T-cell (primary cell): ENCODE measurements around the gene CFLAR. TPM values are rescaled to one million over a fixed set of nuclear protein-coding genes. Genes with fewer than 3 reads are reported as not detected.
"Not testable (repeated sequence)": the region's sequence is repeated elsewhere in the genome, so short reads cannot be mapped to it uniquely, and the experiment has no call there.

Experiments
- ATAC-seq, 4 experiments: fragments of 200-7000 bp in 3 of 4; fragments of 150-1000 bp in 1 of 4; cut with Tn5 transposase; replicated peaks in 1 of 4; 1 replicate in 3 of 4; 2 replicates in 1 of 4; pipeline ENCODE4 v1.10.0; 2021; ENCODE audit warnings: moderate library complexity in 3 of 4, mild to moderate bottlenecking in 2 of 4, moderate number of reproducible peaks in 1 of 4
- CTCF ChIA-PET, 2 donors: fragments of 300-600 bp; sonication (Branson Sonifier 250); formaldehyde crosslinking; loops; one replicate each; lab custom pipeline; 2022; ENCODE audit warnings: antibody characterized with exemption in 2 of 2; lab: Charles Lee
- POLR2A ChIA-PET, 2 donors: fragments of 300-600 bp; sonication (Branson Sonifier 250); formaldehyde crosslinking; loops; one replicate each; lab custom pipeline; 2022; ENCODE audit warnings: antibody characterized with exemption in 2 of 2; lab: Charles Lee
- DNase-seq, 35 experiments: peaks; one replicate each; pipeline versions ENCODE4 v3.0.0 to v3.0.0-alpha.2; 2013 to 2023
- H3K27ac ChIP-seq: one replicate; pipeline ENCODE4 v1.5.1; 2013; ENCODE audit warnings: low read length
- H3K27me3 ChIP-seq, 2 experiments: replicated peaks in 1 of 2; 1 replicate in 1 of 2; 2 replicates in 1 of 2; pipeline versions ENCODE4 v1.6.1 to v1.7.0; 2013; ENCODE audit warnings: low read length in 1 of 2, mixed read lengths in 1 of 2; ENCODE audit not compliant: control insufficient read depth in 2 of 2, insufficient read depth in 2 of 2; ENCODE audit errors: extremely low read depth in 1 of 2
- H3K36me3 ChIP-seq, 2 donors: 1 replicate in 1 of 2; 2 replicates in 1 of 2; pipeline versions ENCODE4 v1.6.1 to v1.7.0; 2013; ENCODE audit warnings: low read length in 1 of 2; ENCODE audit not compliant: control insufficient read depth in 2 of 2, insufficient read depth in 1 of 2; ENCODE audit errors: extremely low read depth in 1 of 2
- H3K4me1 ChIP-seq, 2 experiments: 1 replicate in 1 of 2; 2 replicates in 1 of 2; pipeline versions ENCODE4 v1.6.1 to v1.7.0; 2013; ENCODE audit warnings: low read length in 2 of 2, mixed read lengths in 1 of 2; ENCODE audit not compliant: insufficient read depth in 2 of 2, control insufficient read depth in 1 of 2; ENCODE audit errors: extremely low read depth in 1 of 2
- H3K4me3 ChIP-seq, 2 donors: 1 replicate in 1 of 2; 2 replicates in 1 of 2; pipeline versions ENCODE4 v1.5.1 to v1.7.0; 2013; ENCODE audit warnings: mild to moderate bottlenecking in 2 of 2, low read length in 1 of 2, moderate library complexity in 1 of 2; ENCODE audit not compliant: control insufficient read depth in 1 of 2; ENCODE audit errors: extremely low read depth in 1 of 2
- H3K9me3 ChIP-seq: 2 replicates; pipeline ENCODE4 v1.7.0; 2013
- H3K27ac Mint-ChIP-seq, 2 donors: one replicate each; pipeline ENCODE4 v1.8.0; 2020 to 2021; ENCODE audit warnings: mild to moderate bottlenecking in 2 of 2, mixed read lengths in 2 of 2
- H3K27me3 Mint-ChIP-seq, 2 donors: one replicate each; pipeline ENCODE4 v1.8.0; 2021 to 2022; ENCODE audit warnings: mixed read lengths in 2 of 2
- H3K36me3 Mint-ChIP-seq: one replicate; pipeline ENCODE4 v1.8.0; 2021; ENCODE audit warnings: mixed read lengths
- H3K4me1 Mint-ChIP-seq, 3 donors: one replicate each; pipeline ENCODE4 v1.8.0; 2020 to 2022; ENCODE audit warnings: mixed read lengths in 3 of 3, mild to moderate bottlenecking in 1 of 3
- H3K4me3 Mint-ChIP-seq, 3 donors: one replicate each; pipeline ENCODE4 v1.8.0; 2020 to 2022; ENCODE audit warnings: mild to moderate bottlenecking in 3 of 3, mixed read lengths in 3 of 3, moderate library complexity in 3 of 3
- H3K9me3 Mint-ChIP-seq, 3 donors: one replicate each; pipeline ENCODE4 v1.8.0; 2020 to 2022; ENCODE audit warnings: mixed read lengths in 3 of 3
- WGBS: methylation state at CpG from one replicate; pipeline ENCODE4 v1.1.5; 2013; ENCODE audit warnings: missing lambda C conversion rate; ENCODE audit not compliant: insufficient coverage; 5-methylcytosine and 5-hydroxymethylcytosine counted together
- total RNA-seq, 35 experiments: library from RNA in 6 of 35; stranded (reverse) in 6 of 35; fragments of 120-200 nt in 1 of 35; gene quantifications; one replicate each; pipeline versions ENCODE4 v1.2.1 to v1.2.4 and lab custom pipeline; 2013 to 2026

Gene CFLAR
- total RNA-seq, 5 donors from 2014 or later (not counting 1 experiment from before 2014, with no cell fraction given): 188 to 217 (median 208) TPM

DNA sequence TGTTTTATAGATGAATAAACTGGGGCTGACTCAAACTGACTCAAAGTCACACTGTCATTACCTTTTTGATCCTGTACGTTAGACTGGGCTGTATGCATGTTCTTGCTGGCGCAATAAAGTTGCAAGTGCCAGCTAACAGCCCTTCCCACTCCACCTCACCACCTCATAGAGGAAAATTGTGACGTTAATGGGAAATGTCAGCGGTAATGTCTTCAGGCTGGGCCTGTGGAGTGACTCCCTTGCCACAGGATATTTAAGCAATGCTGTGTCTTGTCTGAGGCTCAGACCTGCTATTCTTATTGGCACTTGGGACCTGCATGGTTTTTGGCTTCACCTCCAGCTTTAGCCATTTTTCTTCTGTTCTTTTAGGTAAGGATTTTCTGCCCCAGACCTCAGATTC lies 41.7 kb downstream of the CFLAR start:
- DNase-seq (no peak), ATAC-seq (peak in 1 of 4 experiments; percentile 4)
- Histone ChIP-seq H3K4me1 (peaks cover 0 to 12% of the 10 kb centered on the region in 2 experiments), H3K9me3 (no peaks in the 10 kb centered on the region), H3K4me3 (no peak overlapping the region), H3K27me3 (no peaks in the 10 kb centered on the region), H3K36me3 (peaks cover 18 to 84% of the 10 kb centered on the region in 2 donors), H3K27ac (peak overlapping the region; percentile 71)
- ChIA-PET CTCF (interaction anchor here (0.6 to 3.8 kb wide), 30 partner anchors 9 to 445 kb away, joined by 3 to 58 read pairs (median 5); partner anchors contain the start of genes ORC2 (in 2 of the 2), CASP10 (in 1 of the 2) and CFLAR (in 1 of the 2)), POLR2A (interaction anchor here (0.8 to 1.6 kb wide), 3 partner anchors 27 to 42 kb away, joined by 3 to 8 read pairs (median 5); partner anchors contain the start of gene CFLAR (in 1 of the 2))
- peaks cover 48% of the 10 kb centered on the region for H3K36me3 Mint-ChIP-seq
- 60% methylated on average over 1 of the region's 4 CpGs for WGBS
- H3K9me3 Mint-ChIP-seq: no peaks in the 10 kb centered on the region
- H3K27ac Mint-ChIP-seq: peak overlapping the region; percentile 85 to 88
- no peak overlapping the region for H3K4me3 Mint-ChIP-seq
- H3K27me3 Mint-ChIP-seq: no peaks in the 10 kb centered on the region
- peaks cover 18 to 33% (median 22%) of the 10 kb centered on the region in 3 donors for H3K4me1 Mint-ChIP-seq

DNA sequence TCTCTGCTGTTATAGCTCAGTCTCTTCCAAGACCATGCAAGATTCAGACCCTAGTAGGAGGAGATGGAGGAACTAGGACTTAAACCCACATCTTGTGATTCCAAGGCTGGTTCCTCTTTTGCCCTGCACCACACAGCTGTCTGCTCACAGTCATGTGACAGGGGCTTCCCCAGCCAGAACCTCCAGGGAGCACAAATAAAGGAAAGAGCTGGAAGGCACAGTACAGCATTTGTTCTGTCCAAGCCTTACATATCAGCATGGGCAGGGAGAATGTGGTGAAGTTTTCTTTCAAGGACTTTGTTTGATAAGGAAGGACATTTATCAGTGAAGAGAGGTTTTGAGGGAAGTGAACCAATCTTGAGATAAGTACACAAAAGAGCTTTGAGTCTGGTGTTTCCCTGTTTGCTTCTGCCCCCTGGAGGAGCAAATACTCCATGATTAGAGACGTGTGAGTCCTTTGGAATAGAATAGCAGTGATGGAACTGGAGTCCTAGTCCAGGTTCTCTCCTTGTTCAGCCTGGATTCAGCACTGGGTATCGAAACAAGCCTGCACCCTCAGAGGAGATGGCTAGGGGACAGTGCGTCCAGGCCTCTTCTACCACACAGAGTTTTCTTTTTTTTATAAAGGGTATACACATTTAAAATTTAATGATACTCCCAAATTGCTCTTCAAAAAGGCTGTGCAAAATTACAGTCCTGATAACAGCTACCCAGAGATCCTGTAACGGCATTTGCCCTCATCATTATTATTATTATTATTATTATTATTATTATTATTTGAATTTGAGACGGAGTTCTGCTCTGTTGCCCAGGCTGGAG lies 42.4 kb downstream of the CFLAR start:
- H3K27ac ChIP-seq: peak overlapping the region; percentile 71
- no peaks in the 10 kb centered on the region for H3K27me3 ChIP-seq
- peaks cover 0 to 12% of the 10 kb centered on the region in 2 experiments for H3K4me1 ChIP-seq
- Mint-ChIP-seq H3K4me1 (peaks cover 17 to 30% (median 18%) of the 10 kb centered on the region in 3 donors), H3K36me3 (peaks cover 50% of the 10 kb centered on the region), H3K27ac (peak overlapping the region; percentile 85 to 88), H3K4me3 (no peak overlapping the region), H3K9me3 (no peaks in the 10 kb centered on the region), H3K27me3 (no peaks in the 10 kb centered on the region)
- peak in 34 of 35 experiments; percentile 25 to 81 (median 58) for DNase-seq
- no peaks in the 10 kb centered on the region for H3K9me3 ChIP-seq
- H3K36me3 ChIP-seq: peaks cover 18 to 84% of the 10 kb centered on the region in 2 donors
- ChIA-PET CTCF (interaction anchor here (0.6 to 3.8 kb wide), 34 partner anchors 10 to 446 kb away, joined by 3 to 58 read pairs (median 4); partner anchors contain the start of genes ORC2 (in 2 of the 2), CASP10 (in 1 of the 2) and CFLAR (in 1 of the 2)), POLR2A (interaction anchor here (0.5 to 1.6 kb wide), 4 partner anchors 24 to 43 kb away, joined by 3 to 8 read pairs (median 4); partner anchors contain the start of gene CFLAR (in 1 of the 2))
- no peak overlapping the region for H3K4me3 ChIP-seq
- no CpG with 5 or more reads among the region's 5 CpGs for WGBS
- ATAC-seq: peak; percentile 84 to 95 (median 86)

DNA sequence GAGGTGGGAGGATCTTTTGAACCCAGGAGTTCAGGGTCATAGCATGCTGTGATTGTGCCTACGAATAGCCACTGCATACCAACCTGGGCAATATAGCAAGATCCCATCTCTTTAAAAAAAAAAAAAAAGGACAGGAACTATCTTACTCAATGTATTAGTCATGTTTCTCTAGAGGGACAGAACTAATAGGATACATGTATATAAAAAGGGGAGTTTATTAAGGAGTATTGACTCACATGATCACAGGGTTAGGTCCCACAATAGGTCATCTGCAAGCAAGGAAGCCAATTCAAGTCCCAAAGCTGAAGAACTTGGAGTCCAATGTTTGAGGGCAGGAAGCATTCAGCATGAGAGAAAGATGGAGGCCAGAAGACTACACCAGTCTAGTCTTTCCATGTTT lies 48.2 kb downstream of the CFLAR start:
- no peak for ATAC-seq
- no peaks in the 10 kb centered on the region for H3K27me3 ChIP-seq
- no peak overlapping the region for H3K27ac Mint-ChIP-seq
- POLR2A ChIA-PET: no interaction called here
- DNase-seq: no peak
- peaks cover 6 to 14% (median 12%) of the 10 kb centered on the region in 3 donors for H3K9me3 Mint-ChIP-seq
- H3K36me3 ChIP-seq: peaks cover 15 to 65% of the 10 kb centered on the region in 2 donors
- CTCF ChIA-PET: no interaction called here
- peaks cover 0 to 18% (median 8%) of the 10 kb centered on the region in 3 donors for H3K4me1 Mint-ChIP-seq
- H3K36me3 Mint-ChIP-seq: peaks cover 62% of the 10 kb centered on the region
- no peak overlapping the region for H3K4me3 Mint-ChIP-seq
- no peak overlapping the region for H3K4me3 ChIP-seq
- H3K9me3 ChIP-seq: no peaks in the 10 kb centered on the region
- no peaks in the 10 kb centered on the region for H3K4me1 ChIP-seq
- H3K27ac ChIP-seq: no peak overlapping the region
- WGBS: no CpG with 5 or more reads among the region's 1 CpG
- no peaks in the 10 kb centered on the region for H3K27me3 Mint-ChIP-seq

DNA sequence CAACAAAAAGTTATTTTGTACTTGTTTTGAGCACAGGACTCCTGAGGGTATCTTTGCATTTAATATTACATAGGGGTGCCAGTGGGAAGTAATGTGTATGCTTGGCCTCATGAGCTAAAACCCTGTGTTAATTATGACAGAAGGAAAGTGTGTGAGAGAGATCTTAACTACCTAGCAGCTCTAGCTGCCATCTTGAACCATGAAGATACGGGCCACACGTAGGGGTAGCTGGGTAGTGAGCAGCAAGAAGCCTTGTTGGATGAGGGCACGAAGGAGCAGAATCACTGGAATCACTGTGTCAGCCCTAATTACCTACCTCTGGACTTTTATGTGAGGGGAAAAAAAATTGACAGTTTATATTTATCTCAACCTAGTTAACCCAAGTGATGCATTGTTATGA lies 51.6 kb downstream of the CFLAR start:
- WGBS: no CpG with 5 or more reads among the region's 3 CpGs
- Mint-ChIP-seq H3K27me3 (no peaks in the 10 kb centered on the region), H3K36me3 (peaks cover 41% of the 10 kb centered on the region), H3K9me3 (peaks cover 11 to 44% (median 26%) of the 10 kb centered on the region in 3 donors), H3K27ac (no peak overlapping the region), H3K4me1 (peaks cover 0 to 11% (median 0%) of the 10 kb centered on the region in 3 donors), H3K4me3 (peak overlapping the region in 1 of 3 donors; percentile 18)
- Histone ChIP-seq H3K27ac (no peak overlapping the region), H3K27me3 (no peaks in the 10 kb centered on the region), H3K9me3 (no peaks in the 10 kb centered on the region), H3K36me3 (peaks cover 8 to 38% of the 10 kb centered on the region in 2 donors), H3K4me3 (no peak overlapping the region), H3K4me1 (no peaks in the 10 kb centered on the region)
- ATAC-seq (no peak), DNase-seq (no peak)
- POLR2A ChIA-PET: no interaction called here
- CTCF ChIA-PET: interaction anchor here in 1 of 2 donors (0.8 kb wide), 1 partner anchor 10 kb away, joined by 3 read pairs; no protein-coding TSS in a partner anchor

DNA sequence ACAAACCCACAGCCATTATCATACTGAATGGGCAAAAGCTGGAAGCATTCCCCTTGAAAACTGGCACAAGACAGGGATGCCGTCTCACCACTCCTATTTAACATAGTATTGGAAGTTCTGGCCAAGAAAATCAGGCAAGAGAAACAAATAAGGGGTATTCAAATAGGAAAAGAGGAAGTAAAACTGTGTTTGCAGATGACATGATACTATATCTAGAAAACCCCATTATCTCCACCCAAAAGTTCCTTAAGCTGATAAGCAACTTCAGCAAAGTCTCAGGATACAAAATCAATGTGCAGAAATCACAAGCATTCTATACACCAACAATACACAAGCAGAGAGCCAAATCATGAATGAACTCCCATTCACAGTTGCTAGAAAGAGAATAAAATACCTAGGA lies 52.5 kb downstream of the CFLAR start:
- H3K27me3 Mint-ChIP-seq, DNase-seq, H3K27me3 ChIP-seq, H3K4me3 Mint-ChIP-seq, ATAC-seq, H3K9me3 ChIP-seq, H3K27ac ChIP-seq, POLR2A ChIA-PET, H3K4me1 ChIP-seq, H3K4me1 Mint-ChIP-seq, H3K4me3 ChIP-seq: not testable (repeated sequence)
- H3K9me3 Mint-ChIP-seq: peaks cover 11 to 48% (median 29%) of the 10 kb centered on the region in 3 donors
- no CpG with 5 or more reads among the region's 1 CpG for WGBS
- H3K36me3 ChIP-seq: peaks cover 4 to 28% of the 10 kb centered on the region in 2 donors
- peak overlapping the region in 1 of 2 donors; percentile 10 for H3K27ac Mint-ChIP-seq
- CTCF ChIA-PET: interaction anchor here in 1 of 2 donors (0.6 kb wide), 1 partner anchor 261 kb away, joined by 5 read pairs; no protein-coding TSS in a partner anchor
- H3K36me3 Mint-ChIP-seq: peaks cover 31% of the 10 kb centered on the region

DNA sequence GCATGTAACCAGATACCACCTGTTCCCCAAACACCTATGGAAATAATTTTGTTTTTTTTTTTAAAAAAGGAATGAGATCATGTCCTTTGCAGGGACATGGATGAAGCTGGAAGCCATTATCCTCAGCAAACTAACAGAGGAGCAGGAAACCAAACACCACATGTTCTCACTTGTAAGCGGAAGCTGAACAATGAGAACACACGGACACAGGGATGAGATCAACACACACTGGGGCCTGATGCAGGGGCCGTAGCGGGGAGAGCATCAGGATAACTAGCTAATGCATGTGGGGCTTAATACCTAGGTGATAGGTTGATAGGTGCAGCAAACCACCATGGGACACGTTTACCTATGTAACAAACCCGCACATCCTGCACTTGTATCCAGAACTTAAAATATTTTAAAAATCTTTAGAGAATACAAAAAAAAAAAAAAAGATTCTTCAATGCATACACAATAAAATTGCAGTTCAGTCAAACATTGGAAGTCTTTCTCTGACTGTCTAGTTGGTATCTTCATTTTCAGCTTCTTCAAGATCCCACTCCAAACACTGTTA lies 55.4 kb downstream of the CFLAR start:
- Histone ChIP-seq H3K36me3 (peaks cover 0 to 8% of the 10 kb centered on the region in 2 donors), H3K27me3 (no peaks in the 10 kb centered on the region), H3K9me3 (no peaks in the 10 kb centered on the region), H3K27ac (no peak overlapping the region), H3K4me3 (no peak overlapping the region), H3K4me1 (no peaks in the 10 kb centered on the region)
- POLR2A ChIA-PET: interaction anchor here in 1 of 2 donors (0.6 kb wide), 2 partner anchors 30 to 634 kb away, joined by 4 to 6 read pairs; no protein-coding TSS in a partner anchor
- Mint-ChIP-seq H3K4me1 (peaks cover 6 to 17% (median 8%) of the 10 kb centered on the region in 3 donors), H3K27ac (no peak overlapping the region), H3K27me3 (no peaks in the 10 kb centered on the region), H3K9me3 (peaks cover 11 to 51% (median 29%) of the 10 kb centered on the region in 3 donors), H3K36me3 (peaks cover 17% of the 10 kb centered on the region), H3K4me3 (no peak overlapping the region)
- DNase-seq (no peak), ATAC-seq (no peak)
- CTCF ChIA-PET: interaction anchor here (0.5 to 1.1 kb wide), 6 partner anchors 13 to 293 kb away, joined by 3 to 7 read pairs (median 4); no protein-coding TSS in a partner anchor
- no CpG with 5 or more reads among the region's 6 CpGs for WGBS
